HG02623 (cell line): Measurements from ENCODE around the gene RTTN.
A peak's percentile ranks its signal among the peaks of the same experiment; 100 is the strongest.
"Not testable (repeated sequence)": the region's sequence is repeated elsewhere in the genome, so short reads cannot be mapped to it uniquely, and the experiment has no call there.

Source experiments
- ATAC-seq: cut with Tn5 transposase; IDR thresholded peaks from one replicate; pipeline ENCODE4 v1.9.1; 2021; ENCODE audit warnings: moderate library complexity; ENCODE audit not compliant: unreplicated experiment

RTTN gene

GRCh38 chr18:69982417-69982816 is 223.1 kb downstream of the RTTN start:
- ATAC-seq, result no peak

- ATAC-seq, result peak; percentile 39
These were observed 223.5 kb downstream of the RTTN start for GRCh38 chr18:69981948-69982347.

GRCh38 chr18:69980982-69981804 is 224.3 kb downstream of the RTTN start:
- no peak for ATAC-seq

GRCh38 chr18:69980509-69980908 is 225.0 kb downstream of the RTTN start:
- no peak for ATAC-seq

GRCh38 chr18:69978732-69979715 is 226.5 kb downstream of the RTTN start:
- ATAC-seq, result peak; percentile 69

GRCh38 chr18:69975294-69975693 is 230.2 kb downstream of the RTTN start:
- ATAC-seq, result not testable (repeated sequence)

- ATAC-seq, result no peak
These were observed 231.1 kb downstream of the RTTN start for GRCh38 chr18:69974365-69974764.

- no peak for ATAC-seq
These were observed 236.0 kb downstream of the RTTN start for GRCh38 chr18:69969491-69969890.

GRCh38 chr18:69968039-69968438 is 237.4 kb downstream of the RTTN start:
- peak; percentile 67 for ATAC-seq

- no peak for ATAC-seq
These were observed 242.3 kb downstream of the RTTN start for GRCh38 chr18:69963196-69963595.

- no peak for ATAC-seq
These were observed 243.8 kb downstream of the RTTN start for GRCh38 chr18:69961718-69962117.

- ATAC-seq, result peak; percentile 54
These were observed 247.1 kb downstream of the RTTN start for GRCh38 chr18:69958422-69958821.

- no peak for ATAC-seq
These were observed 247.7 kb downstream of the RTTN start for GRCh38 chr18:69957747-69958146.

GRCh38 chr18:69956665-69957620 is 248.5 kb downstream of the RTTN start:
- ATAC-seq, result no peak

GRCh38 chr18:69956057-69956456 is 249.4 kb downstream of the RTTN start:
- ATAC-seq, result no peak

GRCh38 chr18:69954719-69955480 is 250.6 kb downstream of the RTTN start:
- ATAC-seq, result peak; percentile 24

GRCh38 chr18:69953191-69953590 is 252.3 kb downstream of the RTTN start:
- no peak for ATAC-seq
